Measurements from ENCODE around the gene C14orf132. TPM values are rescaled to one million over a fixed set of nuclear protein-coding genes. Genes with fewer than 3 reads are reported as not detected.

Gene C14orf132
- total and polyA plus RNA-seq, 10 of the 15 experiments (the other 5 are each of a cell fraction or from before 2014, with no cell fraction given), result under 0.01 to 1.2 (median 0.03) TPM; not detected in 2

GRCh38 chr14:96035456-96035855 lies 3.7 kb upstream of the C14orf132 start:
- intact Hi-C loops (cut with micrococcal nuclease; ENCODE audit: unreplicated experiment), result no loop called here
- TF ChIP-seq SP1 (IDR thresholded peaks at IDR 0.05; ENCODE audit: low read depth, low read length), result no peak
- no peak for TF ChIP-seq RCOR1 (conservative IDR thresholded peaks at IDR 0.05; ENCODE audit: low read depth, low read length)
- no peak for TF ChIP-seq SUPT20H (IDR thresholded peaks at IDR 0.05; ENCODE audit: borderline replicate concordance, control insufficient read depth, low read depth, low read length)
- no peak for TF ChIP-seq ZNF384 (IDR thresholded peaks at IDR 0.05; ENCODE audit: borderline replicate concordance, low read depth, low read length)
- no peak for TF ChIP-seq MLLT1 (IDR thresholded peaks at IDR 0.05)
- no peak for TF ChIP-seq NR2C1 (IDR thresholded peaks at IDR 0.05)
- TF ChIP-seq, protein P1, sequence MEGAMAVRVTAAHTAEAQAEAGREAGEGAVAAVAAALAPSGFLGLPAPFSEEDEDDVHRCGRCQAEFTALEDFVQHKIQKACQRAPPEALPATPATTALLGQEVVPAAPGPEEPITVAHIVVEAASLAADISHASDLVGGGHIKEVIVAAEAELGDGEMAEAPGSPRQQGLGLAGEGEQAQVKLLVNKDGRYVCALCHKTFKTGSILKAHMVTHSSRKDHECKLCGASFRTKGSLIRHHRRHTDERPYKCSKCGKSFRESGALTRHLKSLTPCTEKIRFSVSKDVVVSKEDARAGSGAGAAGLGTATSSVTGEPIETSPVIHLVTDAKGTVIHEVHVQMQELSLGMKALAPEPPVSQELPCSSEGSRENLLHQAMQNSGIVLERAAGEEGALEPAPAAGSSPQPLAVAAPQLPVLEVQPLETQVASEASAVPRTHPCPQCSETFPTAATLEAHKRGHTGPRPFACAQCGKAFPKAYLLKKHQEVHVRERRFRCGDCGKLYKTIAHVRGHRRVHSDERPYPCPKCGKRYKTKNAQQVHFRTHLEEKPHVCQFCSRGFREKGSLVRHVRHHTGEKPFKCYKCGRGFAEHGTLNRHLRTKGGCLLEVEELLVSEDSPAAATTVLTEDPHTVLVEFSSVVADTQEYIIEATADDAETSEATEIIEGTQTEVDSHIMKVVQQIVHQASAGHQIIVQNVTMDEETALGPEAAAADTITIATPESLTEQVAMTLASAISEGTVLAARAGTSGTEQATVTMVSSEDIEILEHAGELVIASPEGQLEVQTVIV (IDR thresholded peaks at IDR 0.05; ENCODE audit: borderline replicate concordance, partially characterized antibody), result no peak
- TF ChIP-seq TAF1 (IDR thresholded peaks at IDR 0.05; ENCODE audit: borderline replicate concordance, low read depth, low read length), result no peak
- no peak for TF ChIP-seq YY1 (IDR thresholded peaks at IDR 0.05; ENCODE audit: low read depth, low read length)
- no peak for TF ChIP-seq KDM1A (IDR thresholded peaks at IDR 0.05; ENCODE audit: borderline replicate concordance)
- no peak for TF ChIP-seq USF1 (IDR thresholded peaks at IDR 0.05; ENCODE audit: borderline replicate concordance, extremely low read length, insufficient read depth, low read depth, low read length)
- no peak for TF ChIP-seq SIN3A (IDR thresholded peaks at IDR 0.05; ENCODE audit: low read depth, low read length)
- no peak for TF ChIP-seq PML (IDR thresholded peaks at IDR 0.05; ENCODE audit: low read length)
- TF ChIP-seq MEF2A (IDR thresholded peaks at IDR 0.05; ENCODE audit: insufficient read depth, low read depth, low read length), result no peak
- H2AFZ ChIP-seq (ENCODE audit: control insufficient read depth, low read depth, low read length), result no peak overlapping the region
- POLR2A ChIA-PET, result no interaction called here
- RAD21 ChIA-PET (ENCODE audit: unreplicated experiment), result no interaction called here
- H3K36me3 ChIP-seq (ENCODE audit: control insufficient read depth in 2 of 2, insufficient read depth in 2 of 2, low read length in 1 of 2), result no peaks in the 10 kb centered on the region
- no peak overlapping the region for H3K27ac ChIP-seq (ENCODE audit: control insufficient read depth, insufficient read depth)
- H3K4me1 ChIP-seq (ENCODE audit: control insufficient read depth, insufficient read depth, low read length), result no peaks in the 10 kb centered on the region
- ATAC-seq (no peak), DNase-seq (ENCODE audit: low read depth, low spot score) (no peak), FAIRE-seq (no peak)
- H3K4me2 ChIP-seq (ENCODE audit: control insufficient read depth, insufficient read depth), result no peak overlapping the region
- no peaks in the 10 kb centered on the region for H3K79me2 ChIP-seq (ENCODE audit: control insufficient read depth, insufficient read depth, low read length)
- no peak overlapping the region for H3K9ac ChIP-seq (ENCODE audit: control insufficient read depth, insufficient read depth, low read length)
- no TSS peak for BruUV-seq (replicated peaks)
- CTCF ChIA-PET, result no interaction called here
- no peak overlapping the region for H3K4me3 ChIP-seq
- 43% methylated on average over 2 of the region's 2 CpGs for WGBS (ENCODE audit: insufficient coverage, insufficient replicate concordance, low lambda C conversion rate, missing lambda C conversion rate)
- H3K9me3 ChIP-seq (replicated peaks; ENCODE audit: control insufficient read depth, insufficient read depth, low read length), result no peaks in the 10 kb centered on the region
- no peaks in the 10 kb centered on the region for H4K20me1 ChIP-seq (ENCODE audit: control insufficient read depth, insufficient read depth)
- in situ Hi-C loops (cut with MboI), result no loop called here
- SMC1A ChIA-PET (ENCODE audit: uncharacterized antibody, unreplicated experiment), result no interaction called here
- peaks cover 2 to 8% of the 10 kb centered on the region in 2 experiments; a peak in 2 of 4 replicates for H3K27me3 ChIP-seq (replicated peaks in 1 of 2; ENCODE audit: control insufficient read depth in 2 of 2, insufficient read depth in 2 of 2, low read length in 1 of 2)
